PC-3 (cell line): Measurements from ENCODE around the gene KRTAP4-16.
"Not testable (repeated sequence)": the region's sequence is repeated elsewhere in the genome, so short reads cannot be mapped to it uniquely, and the experiment has no call there.

Experiments
- CTCF ChIP-seq: fragments of 300-600 bp; sonication (generic); conservative IDR thresholded peaks from 2 replicates; pipeline ENCODE4 v1.5.1; 2017; ENCODE audit warnings: antibody characterized with exemption, low read depth, mild to moderate bottlenecking, low read length
- EZH2 ChIP-seq: fragments of 300-600 bp; sonication (generic); IDR thresholded peaks from one replicate; pipeline ENCODE4 v1.6.1; 2017; ENCODE audit warnings: antibody characterized with exemption, mild to moderate bottlenecking, low read length; ENCODE audit not compliant: unreplicated experiment

GRCh38 chr17:41054556-41054955 is 47.5 kb downstream of the KRTAP4-16 start:
- TF ChIP-seq CTCF, EZH2: not testable (repeated sequence)
